GM18505 (cell line): ENCODE measurements around the gene ASIC2.

Source experiments
- ATAC-seq: cut with Tn5 transposase; IDR thresholded peaks from one replicate; pipeline ENCODE4 v1.9.1; 2021; ENCODE audit not compliant: unreplicated experiment
- POLR2A ChIP-seq: IDR thresholded peaks from 4 replicates; pipeline ENCODE4 v1.6.1; 2011; ENCODE audit warnings: borderline replicate concordance; ENCODE audit not compliant: insufficient read depth, insufficient read length; ENCODE audit errors: extremely low read depth

Gene ASIC2

GRCh38 chr17:33202021-33202420, 91.1 kb downstream of the ASIC2 start:
- no peak for TF ChIP-seq POLR2A
- no peak for ATAC-seq

- no peak for ATAC-seq
- TF ChIP-seq POLR2A: no peak
These were observed 91.8 kb downstream of the ASIC2 start for GRCh38 chr17:33201283-33201682.

GRCh38 chr17:33200587-33200986, 92.5 kb downstream of the ASIC2 start:
- ATAC-seq: no peak
- TF ChIP-seq POLR2A: no peak

GRCh38 chr17:33199571-33200510, 93.3 kb downstream of the ASIC2 start:
- no peak for ATAC-seq
- TF ChIP-seq POLR2A: no peak

- TF ChIP-seq POLR2A: no peak
- ATAC-seq: no peak
These were observed 94.1 kb downstream of the ASIC2 start for GRCh38 chr17:33198954-33199353.

GRCh38 chr17:33197342-33197741, 95.8 kb downstream of the ASIC2 start:
- no peak for TF ChIP-seq POLR2A

GRCh38 chr17:33196883-33197282, 96.2 kb downstream of the ASIC2 start:
- no peak for ATAC-seq
- TF ChIP-seq POLR2A: no peak

More at GRCh38 chr17:33197342-33197741, 95.8 kb downstream of the ASIC2 start:
- ATAC-seq: no peak

- no peak for ATAC-seq
- no peak for TF ChIP-seq POLR2A
These were observed 99.9 kb downstream of the ASIC2 start for GRCh38 chr17:33192951-33193911.

GRCh38 chr17:33183487-33184026, 109.5 kb downstream of the ASIC2 start:
- ATAC-seq: no peak

GRCh38 chr17:33179151-33179550, 113.9 kb downstream of the ASIC2 start:
- no peak for ATAC-seq
- no peak for TF ChIP-seq POLR2A

More at GRCh38 chr17:33183487-33184026, 109.5 kb downstream of the ASIC2 start:
- no peak for TF ChIP-seq POLR2A

- no peak for TF ChIP-seq POLR2A
- no peak for ATAC-seq
These were observed 114.4 kb downstream of the ASIC2 start for GRCh38 chr17:33178681-33179080.

GRCh38 chr17:33175562-33175961, 117.5 kb downstream of the ASIC2 start:
- ATAC-seq: no peak
- no peak for TF ChIP-seq POLR2A

- TF ChIP-seq POLR2A: no peak
- ATAC-seq: no peak
These were observed 121.2 kb downstream of the ASIC2 start for GRCh38 chr17:33171931-33172330.
